Liver (tissue), 9 donors: Measurements from ENCODE around the gene TMEM101. TPM values are rescaled to one million over a fixed set of nuclear protein-coding genes. Genes with fewer than 3 reads are reported as not detected.

Source experiments
- DNase-seq: peaks from one replicate; pipeline ENCODE4 v3.0.0-alpha.2; 2017; ENCODE audit warnings: low spot score
- H3K27ac ChIP-seq, 2 donors: one replicate each; pipeline ENCODE4 v1.7.0; 2013; ENCODE audit warnings: inconsistent platforms in 2 of 2, low read length in 2 of 2, control low read depth in 1 of 2, low read depth in 1 of 2, mild to moderate bottlenecking in 1 of 2
- H3K27me3 ChIP-seq, 4 donors: one replicate each; pipeline versions ENCODE4 v1.6.1 to v1.7.0; 2013; ENCODE audit warnings: low read length in 3 of 4, inconsistent platforms in 1 of 4, mild to moderate bottlenecking in 1 of 4, moderate library complexity in 1 of 4; ENCODE audit not compliant: control insufficient read depth in 4 of 4, insufficient read depth in 4 of 4
- H3K36me3 ChIP-seq, 4 donors: one replicate each; pipeline versions ENCODE4 v1.6.1 to v1.7.0; 2013; ENCODE audit warnings: low read length in 3 of 4, mild to moderate bottlenecking in 3 of 4, low read depth in 1 of 4, moderate library complexity in 1 of 4; ENCODE audit not compliant: control insufficient read depth in 4 of 4, insufficient read depth in 3 of 4
- H3K4me1 ChIP-seq, 4 donors: one replicate each; pipeline versions ENCODE4 v1.6.1 to v1.7.0; 2013; ENCODE audit warnings: low read length in 3 of 4, mild to moderate bottlenecking in 3 of 4, moderate library complexity in 1 of 4; ENCODE audit not compliant: control insufficient read depth in 4 of 4, insufficient read depth in 4 of 4
- H3K4me3 ChIP-seq, 3 donors: one replicate each; pipeline versions ENCODE4 v1.6.1 to v1.7.0; 2013; ENCODE audit warnings: low read length in 3 of 3, control low read depth in 1 of 3, low read depth in 1 of 3, mild to moderate bottlenecking in 1 of 3
- H3K9ac ChIP-seq, 2 donors: one replicate each; pipeline ENCODE4 v1.7.0; 2013; ENCODE audit warnings: low read length in 2 of 2, mild to moderate bottlenecking in 2 of 2, moderate library complexity in 2 of 2, control low read depth in 1 of 2, low read depth in 1 of 2
- H3K9me3 ChIP-seq, 4 donors: one replicate each; pipeline versions ENCODE4 v1.6.1 to v1.7.0; 2013; ENCODE audit warnings: low read length in 3 of 4; ENCODE audit not compliant: control insufficient read depth in 4 of 4
- ATF3 ChIP-seq: IDR thresholded peaks from 2 replicates; pipeline ENCODE4 v1.6.1; 2016; ENCODE audit warnings: antibody characterized with exemption
- CTCF ChIP-seq: fragments of 150-350 bp; IDR thresholded peaks from 2 replicates; pipeline ENCODE4 v1.5.1; 2017; ENCODE audit warnings: improper control_type of control experiment, low read depth, low read length; ENCODE audit not compliant: missing input control
- EGR1 ChIP-seq, 2 donors: IDR thresholded peaks; 2 replicates each; pipeline ENCODE4 v1.6.1; 2016 to 2018; ENCODE audit warnings: antibody characterized with exemption in 2 of 2, low read depth in 2 of 2
- FOXA2 ChIP-seq: IDR thresholded peaks from 2 replicates; pipeline ENCODE4 v1.6.1; 2016; ENCODE audit warnings: antibody characterized with exemption
- GABPA ChIP-seq, 2 donors: IDR thresholded peaks in 1 of 2; conservative IDR thresholded peaks in 1 of 2; 2 replicates each; pipeline ENCODE4 v1.6.1; 2016; ENCODE audit warnings: antibody characterized with exemption in 2 of 2, mild to moderate bottlenecking in 1 of 2, moderate library complexity in 1 of 2
- HNF4A ChIP-seq, 2 donors: conservative IDR thresholded peaks; 2 replicates each; pipeline ENCODE4 v1.6.1; 2016; ENCODE audit warnings: antibody characterized with exemption in 2 of 2, mild to moderate bottlenecking in 2 of 2
- JUND ChIP-seq, 2 donors: IDR thresholded peaks; 2 replicates each; pipeline ENCODE4 v1.6.1; 2016; ENCODE audit warnings: antibody characterized with exemption in 2 of 2
- RAD21 ChIP-seq, 2 donors: IDR thresholded peaks; 2 replicates each; pipeline ENCODE4 v1.6.1; 2016; ENCODE audit warnings: antibody characterized with exemption in 2 of 2, mild to moderate bottlenecking in 2 of 2
- REST ChIP-seq: IDR thresholded peaks from 2 replicates; pipeline ENCODE4 v1.6.1; 2016; ENCODE audit warnings: antibody characterized with exemption, mild to moderate bottlenecking
- RXRA ChIP-seq, 2 donors: IDR thresholded peaks; 2 replicates each; pipeline ENCODE4 v1.6.1; 2017 to 2018; ENCODE audit warnings: antibody characterized with exemption in 2 of 2, mild to moderate bottlenecking in 1 of 2
- SP1 ChIP-seq: IDR thresholded peaks from 2 replicates; pipeline ENCODE4 v1.6.1; 2018; ENCODE audit warnings: antibody characterized with exemption, mild to moderate bottlenecking
- YY1 ChIP-seq: IDR thresholded peaks from 2 replicates; pipeline ENCODE4 v1.6.1; 2016; ENCODE audit warnings: antibody characterized with exemption, mild to moderate bottlenecking
- ZBTB33 ChIP-seq: IDR thresholded peaks from 2 replicates; pipeline ENCODE4 v1.6.1; 2016; ENCODE audit warnings: antibody characterized with exemption
- WGBS: extraction: QIAGEN DNeasy Blood & Tissue Kit; methylation state at CpG from one replicate; pipeline ENCODE4 v1.1.7; 2013; 5-methylcytosine and 5-hydroxymethylcytosine counted together
- polyA plus RNA-seq, 2 donors: library from polyadenylated mRNA; stranded (reverse) in 1 of 2; unstranded in 1 of 2; fragments of 200-250 nt in 1 of 2; fragments of >200 nt in 1 of 2; fragmentation: Nextera tagmentation in 1 of 2; extraction: Ambion mirVana in 1 of 2; gene quantifications; one replicate each; pipeline versions ENCODE4 v1.2.1 to v1.2.3, GENCODE V29; 2013 to 2015
- total RNA-seq, 2 donors: library from RNA; depleted of rRNA; stranded (reverse); fragments of >200 nt; gene quantifications; one replicate each; pipeline ENCODE4 v1.2.3, GENCODE V29; 2014
- donor health status: healthy.
- donor health status: healthy.
- donor health status: healthy.
- donor health status: healthy.
- donor health status: healthy.

The TMEM101 gene
- total and polyA plus RNA-seq, 4 donors, result 12.0 to 25.7 (median 21.4) TPM

- no peak for DNase-seq
- no peak overlapping the region for H3K9ac ChIP-seq
- 94% methylated on average over 3 of the region's 3 CpGs for WGBS
- TF ChIP-seq RAD21 (IDR thresholded peaks at IDR 0.05), result no peak
- no peak for TF ChIP-seq REST
- no peak for TF ChIP-seq JUND (IDR thresholded peaks at IDR 0.05)
- TF ChIP-seq ZBTB33, result no peak
- TF ChIP-seq SP1, result no peak
- TF ChIP-seq GABPA (IDR thresholded peaks at IDR 0.05 in 1 of 2, conservative IDR thresholded peaks at IDR 0.05 in 1 of 2), result no peak
- no peak for TF ChIP-seq CTCF
- no peak for TF ChIP-seq ATF3
- TF ChIP-seq YY1, result no peak
- TF ChIP-seq RXRA (IDR thresholded peaks at IDR 0.05), result no peak
- TF ChIP-seq EGR1 (IDR thresholded peaks at IDR 0.05; ENCODE audit: low read depth in 2 of 2), result no peak
- no peak for TF ChIP-seq FOXA2
- TF ChIP-seq HNF4A (conservative IDR thresholded peaks at IDR 0.05), result no peak
- no peaks in the 10 kb centered on the region for H3K9me3 ChIP-seq
- H3K4me1 ChIP-seq, result no peaks in the 10 kb centered on the region
- H3K27me3 ChIP-seq, result no peaks in the 10 kb centered on the region
- H3K27ac ChIP-seq, result no peak overlapping the region
- peaks cover 0 to 27% (median 14%) of the 10 kb centered on the region in 4 donors for H3K36me3 ChIP-seq
- no peak overlapping the region for H3K4me3 ChIP-seq
Measured at GRCh38 chr17:44030482-44030881, 15.7 kb upstream of the TMEM101 start.

- 94% methylated on average over 5 of the region's 5 CpGs for WGBS
- Histone ChIP-seq H3K9me3 (no peaks in the 10 kb centered on the region), H3K36me3 (peaks cover 0 to 27% (median 14%) of the 10 kb centered on the region in 4 donors), H3K27me3 (no peaks in the 10 kb centered on the region), H3K27ac (no peak overlapping the region), H3K4me1 (peaks cover 0 to 2% (median 0%) of the 10 kb centered on the region in 4 donors), H3K9ac (no peak overlapping the region), H3K4me3 (no peak overlapping the region)
- TF ChIP-seq HNF4A (conservative IDR thresholded peaks at IDR 0.05) (no peak), SP1 (no peak), RXRA (IDR thresholded peaks at IDR 0.05) (no peak)
- no peak for DNase-seq
Measured at GRCh38 chr17:44029736-44030135, 15.0 kb upstream of the TMEM101 start.
